COLO829 (cell line): Measurements from ENCODE around the gene MYOM1.

Experiments
- DNase-seq: peaks from one replicate; pipeline ENCODE4 v3.0.0; 2012; ENCODE audit warnings: low spot score

MYOM1 gene

GRCh38 chr18:3150274-3150673, 69.5 kb downstream of the MYOM1 start:
- DNase-seq = no peak

- peak; percentile 51 for DNase-seq
These were observed 70.7 kb downstream of the MYOM1 start for GRCh38 chr18:3148930-3149535.

GRCh38 chr18:3147935-3148554, 71.7 kb downstream of the MYOM1 start:
- no peak for DNase-seq

GRCh38 chr18:3140986-3141639, 78.7 kb downstream of the MYOM1 start:
- no peak for DNase-seq

- no peak for DNase-seq
These were observed 79.4 kb downstream of the MYOM1 start for GRCh38 chr18:3140342-3140741.

GRCh38 chr18:3139406-3139805, 80.4 kb downstream of the MYOM1 start:
- DNase-seq = no peak

GRCh38 chr18:3138274-3138975, 81.3 kb downstream of the MYOM1 start:
- no peak for DNase-seq

GRCh38 chr18:3135536-3135935, 84.2 kb downstream of the MYOM1 start:
- DNase-seq = no peak

- no peak for DNase-seq
These were observed 87.1 kb downstream of the MYOM1 start for GRCh38 chr18:3132700-3133099.

GRCh38 chr18:3130344-3130743, 89.4 kb downstream of the MYOM1 start:
- no peak for DNase-seq

- DNase-seq = peak; percentile 45
These were observed 90.5 kb downstream of the MYOM1 start for GRCh38 chr18:3129053-3129864.

- DNase-seq = no peak
These were observed 93.2 kb downstream of the MYOM1 start for GRCh38 chr18:3126457-3127097.

GRCh38 chr18:3124822-3125221, 94.9 kb downstream of the MYOM1 start:
- DNase-seq = no peak

GRCh38 chr18:3122851-3123250, 96.9 kb downstream of the MYOM1 start:
- DNase-seq = no peak

GRCh38 chr18:3121259-3121658, 98.5 kb downstream of the MYOM1 start:
- no peak for DNase-seq

GRCh38 chr18:3120356-3120755, 99.4 kb downstream of the MYOM1 start:
- DNase-seq = no peak

GRCh38 chr18:3119401-3120341, 100.1 kb downstream of the MYOM1 start:
- no peak for DNase-seq

GRCh38 chr18:3118195-3119010, 101.4 kb downstream of the MYOM1 start:
- DNase-seq = no peak

GRCh38 chr18:3117493-3118192, 102.1 kb downstream of the MYOM1 start:
- DNase-seq = no peak
